Epithelial cell of proximal tubule (primary cell): Measurements from ENCODE around the gene COL4A2. TPM values are rescaled to one million over a fixed set of nuclear protein-coding genes. Genes with fewer than 3 reads are reported as not detected.

Experiments used
- DNase-seq: peaks from one replicate; pipeline ENCODE4 v3.0.0-alpha.2; 2011; ENCODE audit warnings: low read depth
- H3K4me3 ChIP-seq: 2 replicates; pipeline ENCODE4 v1.5.1; 2011; ENCODE audit warnings: low read depth, mild to moderate bottlenecking, low read length
- total RNA-seq: library from RNA; depleted of rRNA; stranded (reverse); fragments of >200 nt; gene quantifications from 2 replicates; pipeline ENCODE4 v1.2.3, GENCODE V29; 2015
- TF ChIP-seq, protein P1 (sequence below): conservative IDR thresholded peaks from 2 replicates; pipeline ENCODE4 v1.5.1; 2012; ENCODE audit warnings: low read depth, mild to moderate bottlenecking, low read length

COL4A2 gene
- total RNA-seq, 1 donor from 2014 or later, result 728 TPM

GRCh38 chr13:110491869-110492678 is 185.0 kb downstream of the COL4A2 start:
- no peak for DNase-seq
- no peak overlapping the region for H3K4me3 ChIP-seq

GRCh38 chr13:110492679-110493593 is 185.9 kb downstream of the COL4A2 start:
- TF ChIP-seq, protein P1, sequence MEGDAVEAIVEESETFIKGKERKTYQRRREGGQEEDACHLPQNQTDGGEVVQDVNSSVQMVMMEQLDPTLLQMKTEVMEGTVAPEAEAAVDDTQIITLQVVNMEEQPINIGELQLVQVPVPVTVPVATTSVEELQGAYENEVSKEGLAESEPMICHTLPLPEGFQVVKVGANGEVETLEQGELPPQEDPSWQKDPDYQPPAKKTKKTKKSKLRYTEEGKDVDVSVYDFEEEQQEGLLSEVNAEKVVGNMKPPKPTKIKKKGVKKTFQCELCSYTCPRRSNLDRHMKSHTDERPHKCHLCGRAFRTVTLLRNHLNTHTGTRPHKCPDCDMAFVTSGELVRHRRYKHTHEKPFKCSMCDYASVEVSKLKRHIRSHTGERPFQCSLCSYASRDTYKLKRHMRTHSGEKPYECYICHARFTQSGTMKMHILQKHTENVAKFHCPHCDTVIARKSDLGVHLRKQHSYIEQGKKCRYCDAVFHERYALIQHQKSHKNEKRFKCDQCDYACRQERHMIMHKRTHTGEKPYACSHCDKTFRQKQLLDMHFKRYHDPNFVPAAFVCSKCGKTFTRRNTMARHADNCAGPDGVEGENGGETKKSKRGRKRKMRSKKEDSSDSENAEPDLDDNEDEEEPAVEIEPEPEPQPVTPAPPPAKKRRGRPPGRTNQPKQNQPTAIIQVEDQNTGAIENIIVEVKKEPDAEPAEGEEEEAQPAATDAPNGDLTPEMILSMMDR, result no peak
- DNase-seq, result no peak
- no peak overlapping the region for H3K4me3 ChIP-seq

More at GRCh38 chr13:110491869-110492678, 185.0 kb downstream of the COL4A2 start:
- TF ChIP-seq, protein P1, result no peak

- DNase-seq, result no peak
- TF ChIP-seq, protein P1, result no peak
- H3K4me3 ChIP-seq, result no peak overlapping the region
Observed at GRCh38 chr13:110493613-110494012, 186.5 kb downstream of the COL4A2 start.

DNA sequence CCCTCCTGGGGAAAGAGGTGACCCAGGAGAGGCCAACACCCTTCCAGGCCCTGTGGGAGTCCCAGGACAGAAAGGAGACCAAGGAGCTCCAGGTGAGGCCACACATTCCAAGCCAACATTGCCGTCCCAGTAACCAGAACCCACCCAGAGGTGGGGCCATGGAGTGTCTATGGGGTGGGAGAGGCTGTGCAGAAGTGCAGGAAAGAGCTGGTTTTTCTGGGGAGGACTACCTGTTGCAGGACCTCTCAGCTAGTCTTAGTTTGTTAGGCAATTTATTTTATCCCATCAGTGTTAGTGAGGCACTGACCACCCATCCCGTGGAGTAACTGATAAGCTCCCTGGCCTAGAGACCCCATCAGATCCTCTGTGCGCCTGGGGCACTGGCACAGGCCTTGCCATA is 188.3 kb downstream of the COL4A2 start:
- TF ChIP-seq, protein P1, result no peak
- H3K4me3 ChIP-seq, result no peak overlapping the region
- no peak for DNase-seq

- TF ChIP-seq, protein P1, result no peak
- DNase-seq, result no peak
- no peak overlapping the region for H3K4me3 ChIP-seq
Observed at GRCh38 chr13:110495881-110496280, 188.8 kb downstream of the COL4A2 start.

DNA sequence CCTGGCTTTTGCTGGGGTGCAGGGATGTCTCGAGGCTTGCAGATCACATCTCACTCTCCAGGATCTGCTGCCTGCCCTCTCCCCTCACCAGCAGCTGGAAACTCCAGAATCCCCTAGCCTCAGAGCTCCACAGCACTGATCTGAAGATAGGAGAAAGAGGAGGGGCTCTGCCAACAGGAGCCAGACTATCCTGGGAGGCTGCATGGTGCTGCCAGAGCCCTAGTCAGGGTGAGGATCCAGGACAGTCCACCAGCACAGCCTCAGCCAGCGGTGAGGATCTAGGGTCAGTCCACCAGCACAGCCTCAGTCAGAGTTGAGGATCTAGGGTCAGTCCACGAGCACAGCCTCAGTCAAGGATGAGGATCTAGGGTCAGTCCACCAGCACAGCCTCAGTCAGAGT is 189.2 kb downstream of the COL4A2 start:
- no peak for DNase-seq

More for the DNA sequence above, 189.2 kb downstream of the COL4A2 start:
- TF ChIP-seq, protein P1, result no peak
- no peak overlapping the region for H3K4me3 ChIP-seq
